Measurements from ENCODE around the gene VSTM2L. TPM values are rescaled to one million over a fixed set of nuclear protein-coding genes. Genes with fewer than 3 reads are reported as not detected.

The VSTM2L gene
- total RNA-seq, 2 experiments from 2014 or later = 0.17 TPM; not detected in 1

DNA sequence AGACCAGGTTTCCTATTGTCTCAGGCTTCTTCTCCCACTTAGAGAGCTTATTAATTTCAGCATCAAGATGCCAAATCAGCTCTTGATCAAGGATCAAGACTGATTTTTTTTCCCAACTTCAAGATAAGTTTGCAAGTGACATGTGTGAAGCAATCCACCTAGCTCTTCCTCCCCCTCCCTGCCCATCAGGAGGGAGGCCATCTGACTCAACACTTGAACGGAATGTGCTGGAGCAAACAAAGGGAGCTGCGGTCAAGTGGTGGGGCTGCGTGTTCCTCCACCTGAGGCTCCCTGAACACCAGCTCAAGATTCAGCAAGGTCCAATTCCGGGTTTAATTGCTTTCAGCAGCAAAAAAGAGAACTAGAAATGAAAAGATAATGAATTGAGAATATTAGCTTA lies 91.6 kb downstream of the VSTM2L start:
- no TSS peak for BruUV-seq (replicated peaks)
- peaks cover 19% of the 10 kb centered on the region for H3K4me1 ChIP-seq (ENCODE audit: insufficient read depth, low read length, poor library complexity, severe bottlenecking)
- CTCF ChIA-PET (ENCODE audit: unreplicated experiment) = no interaction called here
- no peak overlapping the region for H3K4me3 ChIP-seq (ENCODE audit: low read depth, low read length, poor library complexity, severe bottlenecking)
- no peak overlapping the region for H3K27ac ChIP-seq (ENCODE audit: low read depth, low read length, poor library complexity, severe bottlenecking)
- H3K4me2 ChIP-seq (ENCODE audit: low read length) = no peak overlapping the region
- H2AFZ ChIP-seq (ENCODE audit: low read length) = no peak overlapping the region
- no peak for DNase-seq (ENCODE audit: low spot score)
- TF ChIP-seq, protein P1, sequence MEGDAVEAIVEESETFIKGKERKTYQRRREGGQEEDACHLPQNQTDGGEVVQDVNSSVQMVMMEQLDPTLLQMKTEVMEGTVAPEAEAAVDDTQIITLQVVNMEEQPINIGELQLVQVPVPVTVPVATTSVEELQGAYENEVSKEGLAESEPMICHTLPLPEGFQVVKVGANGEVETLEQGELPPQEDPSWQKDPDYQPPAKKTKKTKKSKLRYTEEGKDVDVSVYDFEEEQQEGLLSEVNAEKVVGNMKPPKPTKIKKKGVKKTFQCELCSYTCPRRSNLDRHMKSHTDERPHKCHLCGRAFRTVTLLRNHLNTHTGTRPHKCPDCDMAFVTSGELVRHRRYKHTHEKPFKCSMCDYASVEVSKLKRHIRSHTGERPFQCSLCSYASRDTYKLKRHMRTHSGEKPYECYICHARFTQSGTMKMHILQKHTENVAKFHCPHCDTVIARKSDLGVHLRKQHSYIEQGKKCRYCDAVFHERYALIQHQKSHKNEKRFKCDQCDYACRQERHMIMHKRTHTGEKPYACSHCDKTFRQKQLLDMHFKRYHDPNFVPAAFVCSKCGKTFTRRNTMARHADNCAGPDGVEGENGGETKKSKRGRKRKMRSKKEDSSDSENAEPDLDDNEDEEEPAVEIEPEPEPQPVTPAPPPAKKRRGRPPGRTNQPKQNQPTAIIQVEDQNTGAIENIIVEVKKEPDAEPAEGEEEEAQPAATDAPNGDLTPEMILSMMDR (conservative IDR thresholded peaks at IDR 0.05; ENCODE audit: low read length) = no peak
- TF ChIP-seq EZH2phosphoT487 (IDR thresholded peaks at IDR 0.05; ENCODE audit: borderline replicate concordance, low read depth, low read length) = no peak
- POLR2A ChIA-PET = interaction anchor here (1.5 kb wide), 1 partner anchor 19 kb away, joined by 4 read pairs; no protein-coding TSS in a partner anchor
- H3K36me3 ChIP-seq (ENCODE audit: insufficient read depth, low read length) = peaks cover 89% of the 10 kb centered on the region
- H3K9me3 ChIP-seq (ENCODE audit: low read length) = no peaks in the 10 kb centered on the region
- no peaks in the 10 kb centered on the region for H3K9me2 ChIP-seq (ENCODE audit: insufficient read depth, low read length)
- intact Hi-C loops (cut with micrococcal nuclease; ENCODE audit: unreplicated experiment) = loop anchor here (5.0 kb wide), 1 partner anchor 377 kb away; no protein-coding TSS in a partner anchor
- no peaks in the 10 kb centered on the region for H3K79me2 ChIP-seq (ENCODE audit: insufficient read depth, low read depth, low read length)
- no peaks in the 10 kb centered on the region for H4K20me1 ChIP-seq (ENCODE audit: insufficient read depth, low read length)

Other genes with a start within 250 kb of the VSTM2L start
- 38.0 and 40.6 TPM in 2 replicates for gene CTNNBL1, start 209.1 kb upstream of the VSTM2L start, total RNA-seq (2014; rRNA removed; shearing (Covaris generic))
- 88.0 and 90.0 TPM in 2 replicates for gene CTNNBL1, start 209.1 kb upstream of the VSTM2L start, total RNA-seq (2022)
- gene TTI1, start 130.3 kb downstream of the VSTM2L start, total RNA-seq (2014; rRNA removed; shearing (Covaris generic)) = 20.2 and 22.4 TPM in 2 replicates
- gene TTI1, start 130.3 kb downstream of the VSTM2L start, total RNA-seq (2022) = 26.5 and 28.7 TPM in 2 replicates
- 45.6 and 52.3 TPM in 2 replicates for gene RPRD1B, start 130.6 kb downstream of the VSTM2L start, total RNA-seq (2014; rRNA removed; shearing (Covaris generic))
- 67.3 and 67.9 TPM in 2 replicates for gene RPRD1B, start 130.6 kb downstream of the VSTM2L start, total RNA-seq (2022)

Data from OCI-LY7 (cell line).